ENCODE results near the gene CPOX. TPM values are rescaled to one million over a fixed set of nuclear protein-coding genes. Genes with fewer than 3 reads are reported as not detected.

CPOX gene
- 67.1 and 69.2 TPM in 2 replicates for total RNA-seq (2013; cell fraction: nucleolus; rRNA removed)
- total RNA-seq (2014; rRNA removed) (71.8 and 75.9 TPM in 2 replicates), total RNA-seq (2014; rRNA removed; fragmentation: Illumina TruSeq; extraction: Trizol) (51.0 and 53.2 TPM in 2 replicates), total RNA-seq (2021) (69.4 and 72.6 TPM in 2 replicates), polyA plus RNA-seq (2011; rRNA removed) (65.8 and 67.0 TPM in 2 replicates), polyA plus RNA-seq (2014; fragmentation: Illumina TruSeq; extraction: Trizol) (61.8 and 63.7 TPM in 2 replicates), polyA plus RNA-seq (2014; fragmentation: Nextera tagmentation; extraction: Ambion mirVana) (10 to 100 TPM; 40.7 to 45.8 TPM), polyA plus RNA-seq (2014; rRNA removed) (66.4 and 78.0 TPM in 2 replicates), polyA plus RNA-seq (2016; fragmentation: Nextera tagmentation; extraction: Ambion mirVana) (10 to 100 TPM; 63.3 to 67.6 TPM), polyA minus RNA-seq (2011; rRNA and poly(A)+ RNA removed) (31.7 and 38.3 TPM in 2 replicates), Bru-seq, nascent RNA (percentile 93 among the genes with signal in this experiment), BruChase-seq, experiment 1, labeled RNA remaining after a 6-hour chase (percentile 96 among the genes with signal in this experiment), BruChase-seq, experiment 2, labeled RNA remaining after a 2-hour chase (percentile 95 among the genes with signal in this experiment)
- polyA plus RNA-seq (2011; ENCODE audit: low read depth) = 31.0 TPM
- 37.8 and 41.4 TPM in 2 replicates for polyA plus RNA-seq (2011; cell fraction: cytosol; rRNA removed)
- polyA plus RNA-seq (2011; cell fraction: nucleus; rRNA removed) = 79.0 and 107 TPM in 2 replicates
- polyA plus RNA-seq (2012) = 44.9 and 69.6 TPM in 2 replicates
- 13.1 and 19.1 TPM in 2 replicates for polyA minus RNA-seq (2011; cell fraction: cytosol; rRNA and poly(A)+ RNA removed)
- 23.1 and 39.6 TPM in 2 replicates for polyA minus RNA-seq (2011; cell fraction: nucleus; rRNA and poly(A)+ RNA removed)
- long read RNA-seq, experiment 1, partial matches to known transcripts = 7 of 9 reads
- long read RNA-seq, experiment 1, other reads (novel, unspliced or antisense) = 0 of 9 reads
- long read RNA-seq, experiment 2, transcript CPOX-201 (7 exons, 2,821 nt) = major isoform, 7 of 29 reads
- long read RNA-seq, experiment 2, partial matches to known transcripts = 22 of 29 reads
- long read RNA-seq, experiment 2, other reads (novel, unspliced or antisense) = 0 of 29 reads

- Histone ChIP-seq H3K9me3 (replicated peaks; ENCODE audit: control insufficient read depth, insufficient read depth, low read length) (no peaks in the 10 kb centered on the region), H3K4me1 (ENCODE audit: control insufficient read depth, insufficient read depth, low read length) (peaks cover 7% of the 10 kb centered on the region), H3K79me2 (ENCODE audit: control insufficient read depth, insufficient read depth, low read length) (peaks cover 53% of the 10 kb centered on the region), H3K27ac (ENCODE audit: control insufficient read depth, insufficient read depth) (peak within 1 kb of the TSS; percentile 84), H3K4me2 (ENCODE audit: control insufficient read depth, insufficient read depth) (peak within 1 kb of the TSS; percentile 92), H3K36me3 (ENCODE audit: control insufficient read depth in 2 of 2, insufficient read depth in 2 of 2, low read length in 1 of 2) (peaks cover 0 to 6% of the 10 kb centered on the region in 2 experiments; a peak in 1 of 4 replicates), H2AFZ (ENCODE audit: control insufficient read depth, low read depth, low read length) (peak within 1 kb of the TSS; percentile 93), H3K4me3 (peak within 1 kb of the TSS; percentile 81), H4K20me1 (ENCODE audit: control insufficient read depth, insufficient read depth) (no peaks in the 10 kb centered on the region; the same call in 1 of the 2 replicates), H3K27me3 (replicated peaks in 1 of 2; ENCODE audit: control insufficient read depth in 2 of 2, insufficient read depth in 2 of 2, low read length in 1 of 2) (no peaks in the 10 kb centered on the region), H3K9ac (ENCODE audit: control insufficient read depth, insufficient read depth, low read length) (peak within 1 kb of the TSS; percentile 85)
- under 1% methylated on average over 82 of the region's 84 CpGs for WGBS (ENCODE audit: insufficient coverage, insufficient replicate concordance, low lambda C conversion rate, missing lambda C conversion rate)
- ChIA-PET SMC1A (ENCODE audit: uncharacterized antibody, unreplicated experiment) (interaction anchor here (1.0 to 16.9 kb wide), 21 partner anchors 9 to 553 kb away, joined by 3 to 408 read pairs (median 3); partner anchors contain the start of gene CLDND1), CTCF (interaction anchor here (0.6 to 6.9 kb wide), 19 partner anchors 8 to 561 kb away, joined by 3 to 120 read pairs (median 4); no protein-coding TSS in a partner anchor), POLR2A (interaction anchor here (0.6 to 1.6 kb wide), 16 partner anchors 9 to 782 kb away, joined by 3 to 6 read pairs (median 3); partner anchors contain the start of gene CLDND1), RAD21 (ENCODE audit: unreplicated experiment) (interaction anchor here (0.8 to 6.0 kb wide), 14 partner anchors 9 to 220 kb away, joined by 3 to 36 read pairs (median 4); partner anchors contain the start of gene CLDND1)
- in situ Hi-C loops (cut with MboI) = loop anchor here (10.0 kb wide), 2 partner anchors 558 to 582 kb away; partner anchors contain the start of gene GABRR3
- intact Hi-C loops (cut with micrococcal nuclease; ENCODE audit: unreplicated experiment) = loop anchor here (2.0 to 10.0 kb wide), 4 partner anchors 36 to 556 kb away; partner anchors contain the start of genes GABRR3 and GPR15
- DNase-seq (ENCODE audit: low read depth, low spot score) (peak; percentile 76), ATAC-seq (peak; percentile 96), FAIRE-seq (peak; percentile 7)
- BruUV-seq (replicated peaks) = TSS peak; percentile 79
- TF ChIP-seq RB1 (IDR thresholded peaks at IDR 0.05; ENCODE audit: borderline replicate concordance) (peak; percentile 88; the same call in 1 of the 2 replicates), GATAD2B (conservative IDR thresholded peaks at IDR 0.05; ENCODE audit: low read depth) (peak; percentile 94), NFYB (IDR thresholded peaks at IDR 0.05; ENCODE audit: insufficient read depth, low read depth, low read length) (no peak), EZH2 (IDR thresholded peaks at IDR 0.05; ENCODE audit: borderline replicate concordance, control insufficient read depth, low read depth, low read length) (no peak), NR2C2 (IDR thresholded peaks at IDR 0.05; ENCODE audit: borderline replicate concordance, control insufficient read depth, insufficient read length, low read depth) (no peak), ZNF592 (IDR thresholded peaks at IDR 0.05) (no peak), ZNF622 (IDR thresholded peaks at IDR 0.05) (no peak), RFX5 (IDR thresholded peaks at IDR 0.05; ENCODE audit: low read depth, low read length) (0 out of 2 replicates have a peak, but pooled peaks have one; percentile 27), BHLHE40 (IDR thresholded peaks at IDR 0.05; ENCODE audit: borderline replicate concordance in 1 of 2, low read depth in 2 of 2, low read length in 1 of 2) (peak in 1 of 2 experiments; percentile 46; a peak in 3 of 4 replicates), TAF1 (IDR thresholded peaks at IDR 0.05; ENCODE audit: borderline replicate concordance, low read depth, low read length) (peak; percentile 74; the same call in 1 of the 2 replicates)
- TF ChIP-seq, protein P1, sequence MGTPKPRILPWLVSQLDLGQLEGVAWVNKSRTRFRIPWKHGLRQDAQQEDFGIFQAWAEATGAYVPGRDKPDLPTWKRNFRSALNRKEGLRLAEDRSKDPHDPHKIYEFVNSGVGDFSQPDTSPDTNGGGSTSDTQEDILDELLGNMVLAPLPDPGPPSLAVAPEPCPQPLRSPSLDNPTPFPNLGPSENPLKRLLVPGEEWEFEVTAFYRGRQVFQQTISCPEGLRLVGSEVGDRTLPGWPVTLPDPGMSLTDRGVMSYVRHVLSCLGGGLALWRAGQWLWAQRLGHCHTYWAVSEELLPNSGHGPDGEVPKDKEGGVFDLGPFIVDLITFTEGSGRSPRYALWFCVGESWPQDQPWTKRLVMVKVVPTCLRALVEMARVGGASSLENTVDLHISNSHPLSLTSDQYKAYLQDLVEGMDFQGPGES (IDR thresholded peaks at IDR 0.05) = no peak
These were observed at the start of gene CPOX for GRCh38 chr3:98593046-98593936. Gene CPOX, minus strand, starts transcription at chr3:98593611. Its CDS starts 107 bp downstream, at chr3:98593504.

Measured in GM12878 (cell line).